Measurements from ENCODE around the gene IL12RB2.

The IL12RB2 gene

DNA sequence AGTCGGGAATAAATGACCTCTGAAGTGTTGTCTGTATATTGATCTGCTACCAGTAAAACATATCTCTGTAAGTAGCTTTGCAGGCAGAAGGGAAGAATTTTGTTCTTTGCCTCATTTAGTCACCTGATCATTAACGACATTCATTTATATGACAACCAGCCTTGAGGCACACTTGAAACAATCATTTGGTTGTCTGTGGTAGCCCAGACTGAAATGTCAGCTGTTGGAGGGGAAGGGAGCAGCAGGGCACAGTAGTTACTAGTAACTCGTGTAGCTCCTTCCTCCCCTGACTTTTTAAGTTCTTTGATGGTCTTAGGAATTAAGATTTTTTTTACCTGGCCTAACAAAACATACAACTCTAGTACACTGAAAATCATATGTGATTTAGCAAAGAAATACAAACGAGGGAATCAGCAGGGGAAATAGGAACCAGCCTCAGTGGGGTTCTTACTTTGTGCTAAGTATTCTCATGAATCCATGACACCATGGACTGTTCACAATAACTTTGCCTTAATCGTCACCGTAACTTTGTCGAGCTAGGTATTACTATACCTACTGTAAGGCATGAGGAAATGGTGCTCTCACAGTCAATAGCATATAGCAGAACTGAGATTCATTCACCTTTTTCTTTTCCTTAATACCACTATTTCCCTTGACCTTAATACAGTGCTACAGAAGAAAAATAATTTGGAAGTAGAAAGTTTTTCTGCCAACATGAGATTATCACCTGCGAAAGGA is 6.4 kb downstream of the IL12RB2 start:
- DNase-seq: no peak

DNA sequence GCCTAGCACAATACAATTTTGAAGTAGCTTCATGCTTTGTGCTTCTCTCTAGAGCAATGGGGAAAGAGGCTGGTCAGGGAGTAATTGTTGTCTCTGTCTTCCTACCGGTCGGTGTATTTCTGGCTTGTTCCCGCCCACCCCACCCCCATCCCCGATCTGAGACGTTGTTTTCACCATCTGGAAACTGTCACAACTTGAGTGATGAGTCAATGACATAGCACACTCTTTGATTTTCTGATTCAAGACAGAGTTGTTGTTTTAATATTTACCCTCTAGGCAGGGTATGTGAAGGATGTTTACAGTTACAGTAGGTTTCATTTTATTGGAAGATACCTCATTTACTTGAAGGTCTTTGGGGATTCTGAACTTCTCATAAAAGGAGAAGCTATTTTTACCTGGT is 7.0 kb downstream of the IL12RB2 start:
- DNase-seq: no peak

DNA sequence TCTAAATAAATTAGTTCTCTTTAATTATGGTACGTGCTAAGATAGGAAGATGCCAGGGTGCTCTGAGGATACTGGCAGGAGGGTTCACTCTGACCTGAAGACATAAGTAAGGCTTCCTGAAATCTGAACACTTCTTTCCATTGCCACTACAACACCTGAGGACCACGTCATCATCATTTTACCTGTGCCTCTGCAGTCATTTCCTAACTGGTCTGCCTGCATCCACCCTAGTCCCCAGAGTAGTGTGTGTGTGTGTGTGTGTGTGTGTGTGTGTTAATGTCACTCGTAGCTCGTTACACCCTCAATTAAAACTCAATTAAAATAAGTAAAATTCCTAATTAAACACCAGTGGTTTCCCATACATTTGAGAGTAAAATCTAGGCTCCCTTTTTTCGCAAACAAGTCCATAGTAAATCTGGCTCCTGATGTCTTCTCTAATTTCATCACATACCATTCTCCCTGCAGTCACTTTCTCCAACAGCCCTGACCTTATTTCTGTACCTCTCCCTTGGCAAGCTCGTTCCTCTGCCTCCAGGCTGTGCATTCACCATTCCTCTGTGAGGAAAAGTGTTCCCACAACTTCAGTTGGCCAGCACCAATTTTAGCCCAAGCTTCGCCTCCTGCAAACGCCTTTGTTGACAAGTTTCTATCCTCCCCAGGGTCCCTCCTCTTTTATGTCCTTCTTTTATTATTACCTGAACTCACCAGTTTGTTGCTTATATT is 8.7 kb downstream of the IL12RB2 start:
- no peak for DNase-seq

- no peak for DNase-seq
These were observed 9.2 kb downstream of the IL12RB2 start for GRCh38 chr1:67316918-67317317.

DNA sequence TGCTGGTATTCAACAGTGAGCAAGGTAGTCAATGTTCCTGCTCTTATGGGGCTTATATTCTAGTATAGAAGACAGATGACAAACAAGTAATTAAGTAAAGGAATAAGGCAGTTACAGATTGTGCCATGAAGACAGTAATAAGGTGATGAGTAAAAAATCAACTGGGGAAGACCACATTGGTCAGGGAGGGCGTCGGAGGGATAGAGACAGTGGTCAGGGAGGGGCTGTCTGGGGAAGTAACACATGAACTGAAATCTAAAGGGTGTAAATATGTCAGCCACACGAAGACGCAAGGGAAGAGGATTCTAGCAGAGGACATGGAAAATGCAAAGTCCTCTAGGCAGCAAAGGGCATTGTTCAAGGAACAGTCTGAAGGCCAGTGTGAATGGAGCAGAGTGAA is 10.1 kb downstream of the IL12RB2 start:
- DNase-seq: no peak

- DNase-seq: no peak
These were observed 14.8 kb downstream of the IL12RB2 start for GRCh38 chr1:67322442-67322841.

GRCh38 chr1:67323087-67323486 is 15.4 kb downstream of the IL12RB2 start:
- no peak for DNase-seq

DNA sequence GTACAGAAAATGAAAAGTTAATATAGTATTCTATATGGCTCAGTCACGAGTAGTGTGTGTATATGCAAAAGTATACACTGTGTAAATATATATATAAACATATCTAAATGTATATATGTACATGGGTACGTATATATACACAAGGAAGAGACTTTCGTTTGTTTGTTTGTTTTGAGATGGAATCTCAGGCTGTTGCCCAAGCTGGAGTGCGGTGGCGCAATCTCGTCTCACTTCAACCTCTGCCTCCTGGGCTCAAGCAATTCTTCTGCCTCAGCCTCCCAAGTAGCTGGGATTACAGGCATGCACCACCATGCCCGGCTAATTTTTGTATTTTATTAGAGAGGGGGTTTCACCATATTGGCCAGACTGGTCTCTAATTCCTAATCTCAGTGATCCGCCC is 16.4 kb downstream of the IL12RB2 start:
- DNase-seq: no peak

GRCh38 chr1:67327864-67328466 is 20.3 kb downstream of the IL12RB2 start:
- no peak for DNase-seq

DNA sequence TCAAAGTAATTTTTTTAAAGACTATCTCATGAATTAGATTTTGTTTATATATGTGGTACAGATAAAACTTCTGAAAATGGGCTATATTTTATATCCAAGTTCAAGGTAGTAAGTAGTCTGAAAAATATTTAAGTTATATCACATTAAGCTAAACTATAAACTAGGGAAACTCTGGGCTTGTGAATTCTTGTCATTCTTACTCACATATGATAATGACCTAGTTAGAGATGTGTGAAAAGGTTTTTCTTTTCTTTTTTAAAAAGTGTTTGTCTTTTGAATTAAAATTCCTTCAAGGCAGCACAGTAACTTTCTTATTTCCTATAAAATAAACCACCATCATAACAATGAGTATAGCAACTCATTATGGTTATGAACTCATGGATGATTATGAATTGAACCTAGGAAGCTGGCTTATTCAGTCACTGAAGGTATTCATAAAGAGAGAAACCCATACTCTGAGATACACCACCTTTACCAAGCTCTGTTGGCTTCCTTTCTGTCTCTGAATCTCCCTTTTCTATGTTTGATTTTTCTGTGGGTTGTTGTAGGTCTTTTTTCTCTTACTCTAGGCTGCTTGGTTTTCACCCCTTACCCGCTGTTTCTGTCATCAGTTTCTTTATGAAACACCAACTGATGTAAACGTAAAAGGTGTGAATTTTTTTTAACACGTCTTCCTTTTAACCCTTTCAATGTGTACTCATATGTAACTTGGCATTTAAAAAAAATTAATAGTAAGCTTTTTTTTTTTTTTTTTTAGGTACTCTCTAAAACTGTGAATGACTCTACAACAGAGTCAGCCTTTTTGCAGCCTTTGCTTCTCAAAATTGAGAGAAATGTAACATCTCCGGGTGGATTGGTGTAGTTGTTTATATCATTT is 25.2 kb downstream of the IL12RB2 start:
- DNase-seq: no peak

- DNase-seq: no peak
These were observed 25.9 kb downstream of the IL12RB2 start for GRCh38 chr1:67333603-67334002.

- no peak for DNase-seq
These were observed 27.7 kb downstream of the IL12RB2 start for GRCh38 chr1:67335411-67335810.

- no peak for DNase-seq
These were observed 28.5 kb downstream of the IL12RB2 start for GRCh38 chr1:67336157-67336556.

- no peak for DNase-seq
These were observed 29.1 kb downstream of the IL12RB2 start for GRCh38 chr1:67336783-67337182.

GRCh38 chr1:67338642-67339041 is 31.0 kb downstream of the IL12RB2 start:
- no peak for DNase-seq

GRCh38 chr1:67339623-67340343 is 32.1 kb downstream of the IL12RB2 start:
- peak; percentile 10 for DNase-seq

DNA sequence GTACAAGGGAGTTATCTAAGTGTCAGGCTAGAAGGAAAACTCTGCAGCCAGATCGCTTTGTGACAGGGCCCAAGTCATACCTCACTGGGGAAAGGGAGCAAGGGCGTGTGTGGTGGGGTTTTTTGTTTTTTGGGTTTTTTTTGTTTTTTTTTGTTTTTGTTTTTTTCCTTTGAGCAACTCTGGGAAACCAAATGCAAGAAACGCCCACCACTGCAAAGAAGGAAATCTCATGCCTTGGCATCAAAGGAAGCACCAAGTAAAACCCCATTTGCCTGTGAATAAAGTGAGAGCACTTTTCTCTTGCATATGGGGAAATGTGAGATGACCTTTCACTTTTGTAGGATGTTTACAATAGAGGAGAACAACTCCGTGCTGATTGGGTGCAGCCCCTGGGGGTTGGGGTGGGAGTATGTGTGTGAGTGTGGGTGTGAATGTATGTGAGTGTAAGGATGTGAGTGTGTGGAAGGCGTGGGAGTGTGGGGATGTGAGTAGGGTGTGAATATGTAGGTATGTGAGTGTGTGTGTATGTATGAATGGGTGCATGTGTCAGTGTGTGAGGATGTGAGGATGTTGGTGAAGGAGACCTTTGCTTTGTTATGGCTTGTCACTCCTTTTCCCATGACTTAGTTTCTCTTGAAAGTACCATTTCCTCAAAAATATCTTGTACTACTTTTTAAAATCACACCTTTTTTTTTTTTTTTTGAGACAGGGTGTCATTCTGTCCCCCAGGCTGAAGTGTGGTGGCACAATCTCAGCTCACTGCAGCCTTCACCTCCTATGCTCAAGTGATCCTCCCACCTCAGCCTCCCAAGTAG is 34.6 kb downstream of the IL12RB2 start:
- DNase-seq: no peak

GRCh38 chr1:67345556-67345955 is 37.9 kb downstream of the IL12RB2 start:
- no peak for DNase-seq

- no peak for DNase-seq
These were observed 39.3 kb downstream of the IL12RB2 start for GRCh38 chr1:67346982-67347381.

DNA sequence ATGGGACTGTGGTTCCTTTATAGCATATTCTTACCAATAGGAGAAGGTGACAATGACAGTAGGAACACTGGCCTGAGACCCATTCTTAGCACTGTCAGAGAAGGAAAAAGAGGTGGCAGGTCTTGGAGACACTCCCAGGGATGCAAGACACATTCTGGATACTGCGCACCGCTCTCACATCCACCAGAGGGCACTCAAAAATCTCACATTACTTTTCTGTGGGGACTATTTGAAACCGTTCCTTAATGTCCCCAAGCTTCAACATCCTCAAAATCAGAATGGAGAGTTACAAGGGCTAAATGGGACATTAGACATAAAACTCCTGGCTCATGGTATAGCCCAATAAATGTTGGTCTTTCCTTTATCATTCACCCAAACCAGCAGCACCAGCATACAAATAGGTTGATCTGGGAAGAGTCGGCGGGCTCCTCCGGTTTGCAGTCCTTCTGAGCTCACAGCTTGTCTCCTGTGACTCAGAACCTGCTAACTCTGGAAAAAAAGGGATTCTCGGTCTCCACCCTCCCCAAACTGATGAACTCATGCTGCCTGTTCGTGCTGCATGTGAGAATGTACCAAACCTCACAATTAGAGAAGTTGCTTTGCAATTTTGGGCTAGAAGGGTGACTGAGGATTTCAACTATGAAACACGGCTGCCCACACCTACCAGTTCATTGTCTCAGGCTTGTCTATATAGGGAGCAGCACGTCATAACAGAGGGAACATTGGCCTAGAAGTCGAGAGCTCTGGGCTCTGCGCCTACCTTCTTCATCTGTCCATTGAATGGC is 40.2 kb downstream of the IL12RB2 start:
- peak; percentile 48 for DNase-seq

Measured in DMS153 (cell line).